GM12801 (cell line): ENCODE data around the gene KRTAP5-5.

ENCODE experiments used
- TF ChIP-seq, protein P1 (sequence below): IDR thresholded peaks from one replicate; pipeline ENCODE4 v1.5.1; 2011; ENCODE audit warnings: control low read depth; ENCODE audit not compliant: insufficient read length; ENCODE audit errors: extremely low read depth

Gene KRTAP5-5

GRCh38 chr11:1645357-1645821, 15.8 kb downstream of the KRTAP5-5 start:
- TF ChIP-seq, protein P1, sequence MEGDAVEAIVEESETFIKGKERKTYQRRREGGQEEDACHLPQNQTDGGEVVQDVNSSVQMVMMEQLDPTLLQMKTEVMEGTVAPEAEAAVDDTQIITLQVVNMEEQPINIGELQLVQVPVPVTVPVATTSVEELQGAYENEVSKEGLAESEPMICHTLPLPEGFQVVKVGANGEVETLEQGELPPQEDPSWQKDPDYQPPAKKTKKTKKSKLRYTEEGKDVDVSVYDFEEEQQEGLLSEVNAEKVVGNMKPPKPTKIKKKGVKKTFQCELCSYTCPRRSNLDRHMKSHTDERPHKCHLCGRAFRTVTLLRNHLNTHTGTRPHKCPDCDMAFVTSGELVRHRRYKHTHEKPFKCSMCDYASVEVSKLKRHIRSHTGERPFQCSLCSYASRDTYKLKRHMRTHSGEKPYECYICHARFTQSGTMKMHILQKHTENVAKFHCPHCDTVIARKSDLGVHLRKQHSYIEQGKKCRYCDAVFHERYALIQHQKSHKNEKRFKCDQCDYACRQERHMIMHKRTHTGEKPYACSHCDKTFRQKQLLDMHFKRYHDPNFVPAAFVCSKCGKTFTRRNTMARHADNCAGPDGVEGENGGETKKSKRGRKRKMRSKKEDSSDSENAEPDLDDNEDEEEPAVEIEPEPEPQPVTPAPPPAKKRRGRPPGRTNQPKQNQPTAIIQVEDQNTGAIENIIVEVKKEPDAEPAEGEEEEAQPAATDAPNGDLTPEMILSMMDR: no peak

DNA sequence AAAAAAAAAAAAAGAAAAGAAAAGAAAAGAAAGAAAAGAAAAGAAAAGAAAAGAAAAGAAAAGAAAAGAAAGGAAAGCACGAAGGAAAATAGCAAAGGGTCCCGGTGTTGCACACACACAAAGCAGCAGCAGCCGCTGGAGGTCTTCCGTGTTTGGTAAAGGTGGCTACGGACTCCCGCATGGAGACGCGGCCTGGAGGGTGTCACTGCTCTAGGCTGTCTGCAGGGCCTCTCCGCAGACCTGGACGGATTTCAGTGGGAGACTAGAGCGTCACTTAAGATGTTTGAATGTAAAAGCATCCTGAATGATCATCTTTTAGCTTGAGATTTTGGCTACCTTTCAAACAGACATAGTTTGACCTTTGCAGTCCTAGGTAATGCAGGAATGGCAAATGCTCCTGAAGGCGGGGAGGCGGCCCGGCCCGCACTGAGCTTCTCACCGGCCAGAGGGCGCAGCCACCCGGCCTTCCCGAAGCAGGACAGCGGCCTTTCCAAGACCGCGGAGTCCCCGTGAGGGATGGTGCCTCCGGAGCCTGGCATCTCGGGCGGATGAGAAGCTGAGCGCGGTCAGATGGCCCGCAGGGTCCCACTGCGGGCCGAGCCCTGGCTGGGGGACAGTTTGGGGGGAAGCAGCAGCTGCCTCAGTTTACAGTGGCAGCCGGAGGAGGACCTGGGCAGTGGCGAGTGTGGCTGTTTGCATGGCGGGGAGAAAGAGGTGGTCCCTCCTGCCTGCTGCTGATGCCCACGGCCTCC, 18.5 kb downstream of the KRTAP5-5 start:
- TF ChIP-seq, protein P1: no peak

DNA sequence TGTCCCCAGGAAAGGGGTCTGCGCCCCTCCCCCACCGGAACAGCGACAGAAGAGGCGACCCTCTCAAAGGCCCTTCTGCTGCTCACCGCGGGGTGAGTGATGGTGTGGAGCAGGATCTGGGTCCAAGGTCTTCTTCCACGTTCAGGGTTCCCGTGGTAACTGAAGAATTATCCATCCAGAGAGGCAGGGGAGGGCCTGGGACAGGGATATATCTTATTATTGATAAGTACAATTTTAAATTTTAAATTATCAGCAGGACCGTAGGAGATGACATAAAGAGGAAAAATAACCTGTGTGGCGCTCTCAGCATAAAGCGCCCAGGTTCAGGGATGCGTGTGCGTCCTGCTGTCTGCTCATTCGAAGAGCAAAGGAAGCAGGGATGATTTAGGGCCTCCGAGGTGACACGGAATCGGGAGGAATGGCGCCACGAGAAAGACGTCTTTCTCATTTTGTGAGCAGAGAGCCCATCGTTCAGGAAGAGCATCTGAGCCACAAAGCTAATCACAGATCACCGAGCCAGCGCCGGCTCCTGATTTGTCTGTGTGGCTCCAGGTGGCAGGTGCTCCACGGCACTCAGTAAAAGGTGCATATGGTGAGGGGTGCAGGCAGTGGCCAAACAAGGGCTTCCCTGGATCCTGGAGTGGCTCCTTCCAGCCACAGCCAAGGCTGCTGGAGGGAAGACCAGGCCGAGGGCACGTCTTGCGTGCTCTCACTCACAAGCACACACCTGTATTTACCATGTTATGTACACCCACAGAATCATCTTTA, 19.3 kb downstream of the KRTAP5-5 start:
- TF ChIP-seq, protein P1: no peak

DNA sequence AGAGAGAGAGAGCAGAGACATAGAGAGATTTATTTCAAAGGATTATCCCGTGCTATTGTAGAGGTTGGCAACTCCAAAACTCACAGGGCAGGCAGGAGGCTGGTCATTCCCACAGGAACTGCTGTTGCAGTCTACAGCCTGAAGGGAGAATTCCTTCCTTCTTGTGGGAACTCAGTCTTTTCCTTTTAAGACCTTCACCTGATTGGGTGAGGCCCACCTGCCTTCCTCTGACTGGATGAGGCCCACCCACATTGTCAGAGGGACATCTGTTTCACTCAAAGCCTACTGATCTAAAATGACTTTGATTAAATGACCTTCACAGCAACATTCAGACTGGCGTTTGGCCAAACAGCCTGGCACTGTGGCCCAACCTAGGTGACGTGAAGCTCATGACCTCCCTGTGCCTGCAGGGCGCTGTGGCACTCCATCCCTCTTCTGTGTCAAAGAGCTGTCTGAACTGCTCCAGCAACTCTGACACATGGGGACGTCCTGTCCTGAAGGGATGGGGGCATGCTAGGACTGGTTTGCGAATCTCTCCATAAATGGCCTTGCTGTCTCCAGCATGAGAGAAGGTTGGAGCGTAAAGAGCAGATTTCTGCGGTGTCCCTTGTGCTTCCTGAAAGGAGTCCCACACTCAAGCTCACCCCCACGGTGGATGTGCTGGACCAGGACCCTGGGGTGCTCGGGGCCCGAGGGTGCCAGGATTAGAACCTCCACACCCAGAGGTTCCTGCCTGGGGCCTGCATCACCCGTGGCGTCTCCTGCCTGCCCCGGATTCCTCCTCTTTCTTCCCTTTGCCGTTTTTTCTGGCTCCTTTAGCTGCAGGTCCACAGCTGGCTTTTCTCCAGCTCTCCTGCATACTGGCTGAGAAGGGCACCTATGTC, 20.7 kb downstream of the KRTAP5-5 start:
- TF ChIP-seq, protein P1: no peak

DNA sequence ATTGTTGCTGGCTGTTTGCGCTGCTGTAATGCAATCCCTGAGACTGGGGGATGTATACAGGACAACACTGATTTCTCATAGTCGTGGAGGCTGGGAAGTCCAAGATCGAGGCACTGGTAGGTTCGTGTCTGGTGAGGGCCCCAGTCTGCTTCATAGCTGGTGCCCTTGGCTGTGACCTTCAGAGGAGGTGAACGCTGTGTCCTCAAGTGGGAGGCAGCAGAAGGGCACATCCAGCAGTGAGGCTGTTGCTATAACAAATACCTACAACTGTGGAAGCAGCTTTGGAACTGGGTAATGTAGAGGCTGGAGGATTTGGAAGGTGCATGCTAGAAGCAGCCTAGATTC, 21.3 kb downstream of the KRTAP5-5 start:
- TF ChIP-seq, protein P1: no peak

- TF ChIP-seq, protein P1: no peak
Measured at GRCh38 chr11:1651411-1651980, 21.9 kb downstream of the KRTAP5-5 start.
